GM21576 (cell line): ENCODE data around the gene NMBR.
"Not testable (repeated sequence)": the region's sequence is repeated elsewhere in the genome, so short reads cannot be mapped to it uniquely, and the experiment has no call there.

Experiments
- ATAC-seq: cut with Tn5 transposase; IDR thresholded peaks from one replicate; pipeline ENCODE4 v1.9.1; 2021; ENCODE audit warnings: mild to moderate bottlenecking, moderate library complexity; ENCODE audit not compliant: unreplicated experiment

NMBR gene

GRCh38 chr6:142155091-142155490 is 8.2 kb upstream of the NMBR start:
- no peak for ATAC-seq

DNA sequence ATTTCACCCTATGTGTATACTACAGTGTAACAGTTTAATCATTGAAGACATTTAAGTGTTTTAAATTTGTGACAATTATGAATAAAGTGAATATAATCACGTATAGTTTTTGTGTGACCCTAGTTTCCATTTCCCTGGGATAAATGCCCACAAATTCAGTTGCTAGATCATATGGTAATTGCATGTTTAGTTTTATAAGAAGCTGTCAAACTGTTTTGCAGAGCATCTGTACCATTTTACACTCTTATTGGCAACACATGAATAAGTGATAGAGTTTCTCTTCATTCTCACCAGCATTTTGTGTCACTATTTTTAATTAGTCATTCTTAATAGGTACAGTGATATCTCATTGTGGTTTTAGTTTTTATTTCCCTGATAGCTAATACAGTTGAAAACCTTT is 7.4 kb upstream of the NMBR start:
- ATAC-seq, result no peak

DNA sequence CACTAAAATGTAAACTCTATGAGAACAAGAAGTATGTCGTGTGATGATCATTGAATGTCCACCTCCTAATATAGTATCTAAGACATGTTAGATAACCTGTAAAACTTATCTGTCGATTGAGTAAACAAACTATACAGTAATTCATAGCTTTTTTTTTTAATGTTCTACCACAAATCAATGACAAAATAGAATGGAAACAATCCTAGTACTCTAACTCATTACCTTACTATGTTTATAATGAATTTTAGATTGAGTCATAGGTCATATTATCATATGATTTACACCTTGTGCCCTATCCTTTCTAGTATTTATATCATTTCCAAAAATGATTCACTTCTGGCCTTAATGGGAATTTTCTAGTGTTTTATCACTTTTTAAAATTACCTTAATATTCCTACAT is 6.3 kb upstream of the NMBR start:
- no peak for ATAC-seq

- ATAC-seq, result no peak
Measured at GRCh38 chr6:142152746-142153145, 5.8 kb upstream of the NMBR start.

- ATAC-seq, result not testable (repeated sequence)
Measured at GRCh38 chr6:142141531-142141930, 5.4 kb downstream of the NMBR start.

GRCh38 chr6:142138876-142139275 is 8.0 kb downstream of the NMBR start:
- ATAC-seq, result no peak

GRCh38 chr6:142132625-142133024 is 14.3 kb downstream of the NMBR start, which contains the start of gene GJE1:
TSS of gene GJE1 (plus strand) at chr6:142132925. CDS start at chr6:142133159, 234 bp downstream.
- ATAC-seq, result no peak

GRCh38 chr6:142130814-142131213 is 16.1 kb downstream of the NMBR start:
- ATAC-seq, result no peak

DNA sequence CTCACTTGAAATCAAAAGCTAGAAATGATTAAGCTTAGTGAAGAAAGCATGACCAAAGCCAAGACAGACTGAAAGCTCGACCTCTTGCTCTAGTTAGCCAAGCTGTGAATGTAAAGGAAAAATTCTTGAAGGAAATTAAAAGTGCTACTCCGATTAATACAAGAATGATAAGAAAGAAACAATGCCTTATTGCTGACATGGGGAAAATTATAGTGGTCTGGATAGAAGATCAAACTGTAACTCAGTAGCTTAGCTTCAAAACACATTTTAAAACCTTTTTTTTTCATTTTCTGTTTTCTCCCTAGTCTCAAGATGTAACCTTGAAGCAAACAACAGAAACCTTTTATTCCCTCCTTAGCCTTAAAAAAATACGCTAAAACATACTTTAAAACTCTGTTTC is 25.6 kb downstream of the NMBR start:
- no peak for ATAC-seq

GRCh38 chr6:142118925-142119324 is 28.0 kb downstream of the NMBR start:
- ATAC-seq, result no peak

DNA sequence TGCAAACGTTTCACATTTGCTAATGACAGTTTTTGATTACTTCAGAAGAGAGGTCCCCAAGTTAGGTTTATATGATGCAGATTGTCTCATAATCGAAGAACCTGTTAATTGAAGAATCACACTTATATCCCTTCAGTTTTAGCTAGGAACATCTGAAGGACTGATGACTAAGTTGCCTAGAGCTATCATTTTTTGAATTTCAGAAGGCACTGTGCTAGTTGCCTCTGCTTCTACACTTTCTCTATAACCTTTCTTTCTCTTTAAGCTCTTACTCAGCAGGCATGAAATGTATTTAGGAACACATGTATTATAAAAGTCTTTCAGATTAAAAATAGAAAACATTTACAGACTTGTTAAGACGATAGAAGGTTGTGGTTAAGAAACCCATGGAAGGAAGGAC is 28.6 kb downstream of the NMBR start:
- no peak for ATAC-seq

- ATAC-seq, result no peak
Measured at GRCh38 chr6:142117366-142117765, 29.6 kb downstream of the NMBR start.

DNA sequence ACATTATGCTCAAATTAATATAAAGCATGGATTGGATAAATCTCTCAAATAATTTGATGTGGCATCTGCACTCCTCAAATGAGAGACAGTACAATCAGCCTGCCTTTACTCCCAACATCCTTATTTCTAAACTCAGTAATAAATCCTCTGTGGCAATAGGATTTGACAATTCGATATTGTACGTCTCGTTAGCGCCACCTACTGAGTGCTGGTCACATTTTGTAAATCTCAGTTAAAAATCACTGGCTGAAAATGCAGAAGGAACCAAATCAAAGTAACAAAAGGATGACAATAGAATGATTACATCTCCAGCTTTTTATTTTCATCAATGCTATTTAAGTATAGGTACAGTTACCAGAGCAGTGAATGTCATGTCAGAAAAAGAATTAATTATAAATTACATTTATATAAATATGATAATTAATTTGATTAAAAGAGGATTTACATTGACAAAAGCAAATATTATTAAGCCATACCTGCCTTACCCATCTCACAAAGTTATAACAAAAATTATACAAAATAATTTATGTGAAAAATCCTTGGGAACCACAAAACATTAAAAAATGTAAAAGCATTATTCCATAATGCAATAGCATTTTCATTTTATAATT is 34.4 kb downstream of the NMBR start:
- ATAC-seq, result no peak

DNA sequence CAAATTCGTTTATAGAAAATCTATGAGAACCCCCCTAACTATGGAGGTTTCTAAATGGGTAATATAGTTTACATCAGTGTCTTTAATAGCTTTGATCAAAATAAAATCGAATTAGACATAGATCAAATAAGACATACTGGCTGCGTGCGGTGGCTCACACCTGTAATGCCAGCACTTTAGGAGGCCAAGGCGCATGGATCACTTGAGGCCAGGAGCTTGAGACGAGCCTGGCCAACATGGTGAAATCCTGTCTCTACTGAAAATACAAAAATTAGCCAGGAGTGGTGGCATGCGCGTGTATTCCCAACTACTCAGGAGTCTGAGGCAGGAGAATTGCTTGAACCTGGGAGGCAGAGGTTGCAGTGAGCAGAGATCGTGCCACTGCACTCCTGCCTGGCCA is 36.1 kb downstream of the NMBR start:
- not testable (repeated sequence) for ATAC-seq

GRCh38 chr6:142104820-142105219 is 42.1 kb downstream of the NMBR start:
- not testable (repeated sequence) for ATAC-seq

DNA sequence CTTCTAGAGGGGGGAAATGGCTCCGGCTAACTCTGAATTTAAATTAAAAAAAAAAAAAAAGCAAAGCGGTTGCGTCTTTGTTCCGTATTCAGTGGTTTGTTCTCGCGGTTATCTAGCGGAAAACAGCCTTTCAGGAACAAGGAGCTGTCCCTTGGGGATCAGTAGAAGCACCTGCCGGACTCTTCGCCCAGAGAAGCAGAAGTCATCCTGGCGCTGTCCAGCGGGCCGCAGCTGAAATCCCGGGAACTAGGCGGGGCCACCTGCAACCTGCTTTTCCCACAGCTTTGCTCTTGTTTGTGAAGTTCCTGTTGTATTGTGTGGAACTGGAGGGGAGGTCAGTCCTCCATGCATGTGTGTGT is 58.1 kb downstream of the NMBR start:
- no peak for ATAC-seq

- ATAC-seq, result no peak
Measured at GRCh38 chr6:142087950-142088857, 58.7 kb downstream of the NMBR start.

DNA sequence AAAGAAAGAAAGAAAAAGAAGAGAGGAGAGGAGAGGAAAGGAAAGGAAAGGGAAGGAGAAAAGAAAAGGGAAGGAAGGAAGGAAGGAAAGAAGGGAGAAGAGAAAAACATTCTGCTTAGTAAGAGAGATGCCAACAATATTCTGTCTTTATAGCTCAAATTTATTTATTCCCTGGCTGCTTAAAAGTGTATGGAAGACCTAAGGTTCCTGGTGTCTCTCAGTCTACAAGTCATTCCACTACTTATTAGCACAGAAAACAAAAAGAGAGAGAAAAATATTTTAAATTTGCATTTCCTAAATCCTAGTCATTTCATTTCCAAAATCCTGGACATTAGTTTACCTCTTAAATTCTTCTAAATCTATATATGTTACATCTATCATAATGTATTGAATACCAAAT is 67.8 kb downstream of the NMBR start:
- ATAC-seq, result no peak

GRCh38 chr6:142075516-142076101 is 71.3 kb downstream of the NMBR start:
- no peak for ATAC-seq

DNA sequence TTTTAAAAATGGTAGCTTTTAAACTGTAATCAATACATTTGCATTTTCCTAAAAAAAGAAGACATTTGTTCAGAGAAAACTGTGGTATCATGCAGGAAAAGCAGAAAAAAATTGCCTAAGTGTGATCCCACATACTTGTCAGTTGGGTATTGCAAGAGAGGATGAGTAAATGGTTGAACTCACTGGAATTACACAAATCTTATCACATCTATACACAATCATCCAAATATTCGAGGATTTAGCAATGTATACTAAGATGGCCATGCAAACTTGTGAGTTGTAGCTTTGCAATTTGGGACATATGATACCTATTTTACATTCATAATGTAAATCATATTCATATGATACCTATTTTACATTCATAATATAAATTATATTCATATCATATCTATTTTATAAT is 72.4 kb downstream of the NMBR start:
- ATAC-seq, result no peak

DNA sequence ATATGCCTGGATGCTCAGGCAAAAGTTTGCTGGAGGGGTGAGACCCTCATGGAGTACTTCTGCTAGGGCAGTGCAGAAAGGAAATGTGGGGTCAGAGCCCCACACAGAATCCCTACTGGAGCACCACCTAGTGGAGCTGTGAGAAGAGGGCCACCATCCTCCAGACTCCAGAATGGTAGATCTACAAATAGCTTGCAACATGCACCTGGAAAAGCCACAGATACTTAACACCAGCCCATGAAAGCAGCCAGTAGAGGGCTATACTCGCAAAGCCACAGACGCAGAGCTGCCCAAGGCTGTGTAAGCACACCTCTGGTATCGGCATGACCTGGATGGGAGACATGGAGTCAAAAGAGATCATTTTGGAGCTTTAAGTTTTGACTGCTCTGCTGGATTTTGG is 74.9 kb downstream of the NMBR start:
- ATAC-seq, result no peak

DNA sequence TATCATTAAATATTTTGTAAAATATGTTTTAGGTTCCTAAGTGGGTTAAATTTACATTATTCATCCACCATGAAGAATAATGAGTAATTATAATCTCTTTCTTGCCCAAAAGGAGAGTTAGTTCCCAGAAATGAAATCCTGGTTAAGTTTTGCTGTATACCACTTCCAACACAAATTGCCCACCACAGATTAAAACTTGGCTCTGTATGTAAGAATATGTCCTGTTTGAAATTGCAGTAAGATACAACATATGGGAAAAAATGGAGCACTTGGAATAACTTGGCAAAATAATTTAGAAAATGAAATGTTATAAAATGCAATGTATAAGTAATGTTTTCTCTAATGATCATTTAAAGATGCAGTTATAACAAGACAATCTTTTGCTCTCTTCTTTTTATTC is 78.5 kb downstream of the NMBR start:
- no peak for ATAC-seq
